HG02763 (cell line): ENCODE results near the gene RPTOR.

ENCODE experiments used
- ATAC-seq: cut with Tn5 transposase; IDR thresholded peaks from one replicate; pipeline ENCODE4 v1.9.1; 2021; ENCODE audit warnings: mild to moderate bottlenecking, moderate library complexity; ENCODE audit not compliant: unreplicated experiment

The RPTOR gene

DNA sequence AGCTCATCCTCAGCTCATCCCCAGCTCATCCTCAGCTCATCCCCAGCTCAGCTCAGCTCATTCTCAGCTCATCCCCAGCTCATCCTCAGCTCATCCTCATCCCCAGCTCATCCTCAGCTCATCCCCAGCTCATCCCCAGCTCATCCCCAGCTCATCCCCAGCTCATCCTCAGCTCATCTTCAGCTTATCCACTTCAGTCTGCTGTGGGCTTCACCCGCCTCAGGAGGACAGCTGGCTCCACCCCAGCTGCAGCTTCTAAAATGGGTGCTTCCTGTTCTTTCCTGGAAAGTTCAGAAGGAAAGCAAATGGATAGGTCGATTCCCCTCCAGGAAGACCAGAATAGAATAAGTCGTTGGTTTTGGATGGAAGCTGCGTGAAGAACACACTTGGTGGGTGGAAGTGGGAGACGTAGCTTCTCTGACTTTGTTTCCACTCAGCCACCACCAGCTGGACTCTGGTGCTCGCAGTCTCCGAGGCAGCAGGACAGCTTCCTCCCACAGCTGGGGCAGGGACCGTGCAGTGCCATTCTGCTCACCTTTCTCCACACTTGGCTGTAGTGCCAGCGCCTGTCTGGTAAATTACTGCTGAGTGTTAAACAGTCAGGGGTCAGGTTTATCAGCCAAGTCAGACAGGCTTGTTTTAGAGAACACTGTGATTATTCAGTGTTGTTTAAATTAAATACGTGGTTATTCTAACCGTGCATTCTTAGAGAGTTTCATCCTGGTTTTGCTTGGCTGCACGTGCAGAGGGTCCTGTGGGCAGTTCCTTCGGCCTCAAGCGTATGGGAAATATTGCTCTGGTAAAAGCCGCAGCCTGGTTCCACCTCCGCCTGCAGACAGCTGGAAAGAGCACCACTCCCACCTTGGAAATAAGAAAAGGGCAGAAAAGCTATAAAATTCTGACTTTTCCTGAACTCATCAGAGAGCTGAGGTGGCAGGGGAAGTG is 386.0 kb downstream of the RPTOR start:
- no peak for ATAC-seq

DNA sequence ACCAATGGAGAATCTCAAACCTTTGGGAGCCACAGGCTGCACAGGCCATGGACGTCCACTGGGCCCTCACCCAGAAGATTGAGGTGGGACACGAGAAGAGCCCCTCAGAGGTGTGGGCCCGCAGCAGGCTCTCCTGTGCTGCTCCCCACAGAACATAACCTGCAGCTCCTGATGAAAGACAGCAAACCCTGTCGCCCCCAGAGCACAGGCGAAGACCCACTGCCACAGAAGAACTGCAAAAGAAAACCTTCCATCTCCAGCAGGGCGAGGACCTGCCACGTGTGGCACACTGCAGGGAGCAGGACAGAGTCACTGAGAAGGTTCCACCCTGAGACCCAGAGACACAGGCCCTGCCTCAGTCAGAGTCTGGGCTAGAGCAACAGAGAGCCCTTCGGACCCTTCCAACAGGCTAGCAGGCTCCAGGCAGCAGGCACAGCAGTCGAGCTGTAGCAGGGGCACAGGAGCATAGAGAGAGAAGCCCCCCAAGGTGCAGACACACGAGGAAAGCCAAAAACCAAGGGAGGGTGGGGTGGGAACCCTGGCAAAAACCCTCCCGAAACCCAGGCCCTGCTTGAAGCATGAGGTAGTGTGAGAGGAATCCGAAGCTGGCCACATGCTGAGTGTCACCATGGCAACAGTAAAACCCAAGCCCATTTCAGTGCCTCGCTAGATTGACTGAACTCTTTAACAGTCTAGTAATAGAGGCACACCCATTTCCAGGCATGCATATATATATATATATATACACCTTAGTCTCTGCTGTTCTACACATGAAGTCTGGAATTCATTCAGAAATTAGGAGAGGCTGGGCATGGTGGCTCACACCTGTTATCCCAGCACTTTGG is 387.0 kb downstream of the RPTOR start:
- ATAC-seq, result no peak

DNA sequence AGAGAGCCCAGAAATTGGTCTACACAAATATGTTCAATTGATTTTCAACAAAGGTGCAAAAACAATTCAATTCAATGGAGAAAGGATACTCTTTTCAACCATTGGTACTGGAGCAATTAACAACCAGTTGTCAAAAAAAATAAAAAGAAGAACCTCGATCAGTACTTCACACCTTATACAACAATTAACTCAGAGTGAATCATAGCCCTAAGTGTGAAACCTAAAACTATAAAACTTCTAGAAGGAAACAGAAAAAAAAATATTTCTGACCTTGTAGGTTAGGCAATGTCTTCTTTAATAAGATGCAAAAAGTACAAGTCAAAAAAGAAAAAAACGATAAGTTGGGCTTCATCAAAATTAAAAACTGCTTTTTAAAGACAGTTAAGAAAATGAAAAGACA is 390.9 kb downstream of the RPTOR start:
- ATAC-seq, result no peak

DNA sequence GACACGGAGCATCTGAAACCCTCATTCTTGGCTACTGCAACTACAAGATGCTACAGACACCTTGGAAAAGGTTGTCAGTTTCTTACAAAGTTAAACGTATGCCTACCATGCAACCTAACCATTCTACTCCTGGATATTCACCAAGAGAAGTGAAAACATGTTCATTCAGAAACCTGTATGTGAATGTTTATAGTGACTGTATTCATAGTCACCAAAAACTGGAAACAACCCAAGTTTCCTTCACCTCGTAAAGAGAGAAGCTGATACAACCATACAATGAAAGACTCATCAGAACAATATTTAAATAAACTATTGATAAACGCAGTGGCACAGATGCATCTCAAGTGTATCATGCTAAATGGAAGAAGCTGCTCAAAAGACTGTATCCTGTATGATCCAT is 391.6 kb downstream of the RPTOR start:
- ATAC-seq, result no peak

DNA sequence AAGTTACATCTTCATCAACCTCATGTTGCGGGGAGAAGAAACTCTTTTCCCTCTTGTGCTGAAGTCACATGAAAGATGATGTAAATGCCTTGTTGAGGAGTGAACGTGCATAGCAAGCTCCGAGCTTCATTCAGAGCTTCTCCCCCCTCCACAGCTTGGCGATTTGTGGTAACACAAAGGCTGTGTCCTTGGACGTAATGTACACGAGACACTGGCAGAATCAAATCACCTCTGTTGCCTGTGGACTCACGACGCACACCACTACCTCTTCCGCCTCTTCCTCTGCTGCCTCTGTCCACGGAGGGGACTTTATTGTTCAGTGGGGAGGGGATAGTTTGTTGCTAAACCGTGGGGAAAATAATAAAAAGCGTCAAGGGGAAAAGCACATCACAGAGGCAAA is 392.1 kb downstream of the RPTOR start:
- ATAC-seq, result no peak

DNA sequence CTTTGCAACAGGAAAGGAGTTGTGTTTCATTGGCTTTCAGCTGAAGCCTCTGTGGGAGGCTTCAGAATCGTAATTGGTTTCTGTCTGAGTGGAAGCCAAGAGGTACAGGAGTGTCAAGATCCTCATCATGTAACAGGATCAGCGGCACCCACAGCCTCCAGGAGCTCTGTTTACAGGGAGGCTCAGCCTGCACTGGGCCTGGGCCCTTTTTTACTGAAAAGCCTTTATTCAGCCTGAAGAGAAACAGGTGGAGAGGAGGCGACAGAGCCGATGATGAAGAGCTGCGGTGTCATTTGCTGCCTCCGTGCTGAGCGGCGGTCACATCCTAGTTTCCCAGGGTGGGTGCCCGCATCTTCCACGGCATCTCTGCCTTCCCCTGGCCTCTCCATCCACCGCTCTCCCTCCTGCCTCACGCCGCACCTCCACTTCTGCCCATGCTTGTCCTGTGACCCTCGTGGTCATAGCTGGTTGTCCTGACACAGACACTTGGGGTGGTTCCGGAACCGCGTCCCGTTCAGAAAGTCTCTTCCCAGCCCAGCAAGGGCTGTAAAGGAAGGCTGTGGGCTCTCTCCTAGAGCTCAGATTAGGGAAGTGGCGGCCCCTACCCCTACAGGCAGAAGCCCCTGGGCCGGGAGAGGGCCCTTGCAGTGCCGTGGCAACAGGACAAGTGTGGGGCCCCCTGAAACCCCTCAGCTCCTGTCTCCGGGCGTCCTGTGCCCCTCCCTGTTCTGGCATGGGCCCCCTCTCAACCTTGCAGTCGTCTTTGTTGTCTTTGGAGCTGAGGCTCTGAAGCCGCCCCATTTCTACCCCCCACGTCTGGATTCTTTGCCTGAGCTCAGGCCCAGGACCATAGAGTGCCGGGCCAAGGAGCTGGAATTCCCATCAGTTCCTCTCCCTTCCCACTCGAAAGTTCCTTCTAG is 393.1 kb downstream of the RPTOR start:
- no peak for ATAC-seq

DNA sequence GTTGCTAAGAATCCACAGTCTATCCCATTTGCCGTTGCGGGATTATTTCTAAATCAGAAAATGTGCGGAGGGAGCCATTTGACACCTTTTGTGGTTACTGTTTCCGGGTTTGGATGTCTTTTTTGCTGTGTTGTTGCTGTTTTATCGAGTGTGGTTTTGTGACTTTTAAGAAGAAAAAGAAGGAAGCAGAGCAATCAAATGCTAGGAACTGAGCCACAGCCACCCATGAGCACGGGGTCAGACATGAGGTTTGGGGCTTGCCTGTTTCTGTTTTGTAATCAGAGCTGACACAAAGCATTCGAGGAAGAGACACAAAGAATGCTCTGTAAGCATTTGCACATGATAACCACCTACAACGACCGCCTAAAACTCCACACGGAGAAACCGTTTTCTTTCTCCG is 393.9 kb downstream of the RPTOR start:
- no peak for ATAC-seq

DNA sequence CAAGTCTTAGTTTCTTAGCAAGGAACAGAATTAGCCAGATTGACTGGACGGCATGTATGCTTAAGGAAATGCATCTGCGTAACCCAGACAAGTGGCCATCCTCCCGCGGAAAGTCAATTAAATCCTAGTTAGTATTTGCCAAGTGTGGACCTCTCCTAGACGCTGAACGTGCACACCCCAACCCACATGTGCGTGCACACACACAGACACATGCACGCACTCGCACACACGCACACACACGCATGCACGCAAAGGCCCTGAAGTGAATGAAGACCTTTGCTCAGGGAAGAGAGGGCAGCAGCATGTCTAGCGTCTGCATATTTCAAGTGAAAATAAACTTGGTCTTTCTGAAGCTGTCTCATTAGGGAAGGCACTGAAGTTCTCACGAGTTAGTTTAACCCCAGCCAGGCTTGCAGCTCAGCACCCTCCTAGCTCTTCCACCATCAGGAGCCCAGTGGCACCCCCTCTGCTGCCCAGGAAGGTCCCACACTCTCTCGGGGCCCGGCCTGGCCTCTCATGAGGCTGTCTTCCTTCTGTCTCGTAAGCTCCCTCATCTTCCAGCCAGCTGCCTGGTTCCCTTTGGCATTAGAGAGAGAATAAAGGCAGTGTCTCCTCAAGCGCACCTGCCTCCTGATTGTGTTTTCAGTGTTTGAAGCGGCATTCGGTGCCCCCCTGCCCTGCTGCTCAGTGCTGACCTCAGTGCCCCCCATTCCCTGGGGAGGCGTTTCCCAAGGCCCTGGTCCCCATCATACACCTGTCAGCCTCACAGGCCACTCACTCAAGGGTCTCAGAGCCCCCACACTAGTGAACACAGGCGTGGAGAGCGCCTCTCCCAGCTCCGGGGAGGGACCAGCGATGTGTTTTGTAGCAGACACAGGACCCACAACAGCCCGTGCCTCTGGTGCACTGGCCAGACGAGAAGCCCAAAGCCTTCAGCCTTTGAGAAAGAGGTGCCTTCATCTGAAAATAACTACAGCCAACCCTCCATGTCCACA is 394.8 kb downstream of the RPTOR start:
- no peak for ATAC-seq

DNA sequence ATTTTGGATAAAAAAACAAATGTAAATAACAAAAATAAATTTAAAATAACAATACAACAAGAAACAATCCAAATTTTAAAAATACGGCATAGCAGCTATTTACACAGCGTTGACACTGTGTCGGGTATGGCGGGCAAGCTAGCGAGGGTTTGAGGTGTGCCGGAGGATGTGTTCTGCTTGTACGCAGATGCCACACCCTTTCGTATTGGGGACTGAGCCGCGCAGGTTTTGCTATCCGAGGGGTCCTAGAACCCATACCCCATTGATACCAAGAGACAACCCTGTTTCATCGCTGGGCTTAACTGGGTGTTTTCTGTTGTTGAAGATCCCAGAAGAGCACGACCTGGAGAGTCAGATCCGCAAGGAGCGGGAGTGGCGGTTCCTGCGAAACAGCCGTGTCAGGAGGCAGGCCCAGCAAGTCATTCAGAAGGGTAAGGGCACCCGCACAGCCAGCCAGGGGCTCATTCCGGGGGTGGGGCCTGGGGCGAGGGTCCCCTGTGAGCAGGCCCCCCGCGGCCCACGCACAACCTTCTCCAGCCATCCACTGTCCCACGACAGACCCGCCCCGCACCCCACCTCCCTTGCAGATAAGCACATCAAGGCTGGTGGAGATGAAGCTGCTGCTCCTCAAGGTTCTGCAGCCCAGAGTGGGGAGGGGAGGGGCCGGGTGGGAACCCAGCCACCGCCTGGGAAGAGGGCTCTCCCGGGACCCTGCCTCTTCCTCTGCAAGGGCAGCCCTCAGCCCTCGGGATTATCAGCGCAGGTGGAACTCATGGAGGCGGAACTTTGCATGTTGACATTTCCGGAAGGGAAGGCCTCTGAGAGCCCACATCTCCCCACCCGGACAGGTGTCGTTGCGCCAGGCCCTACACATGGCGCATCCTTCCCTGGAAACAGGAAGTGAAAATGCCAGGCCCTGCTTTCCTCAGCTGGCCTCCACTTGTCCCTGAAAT is 395.8 kb downstream of the RPTOR start:
- ATAC-seq, result no peak

DNA sequence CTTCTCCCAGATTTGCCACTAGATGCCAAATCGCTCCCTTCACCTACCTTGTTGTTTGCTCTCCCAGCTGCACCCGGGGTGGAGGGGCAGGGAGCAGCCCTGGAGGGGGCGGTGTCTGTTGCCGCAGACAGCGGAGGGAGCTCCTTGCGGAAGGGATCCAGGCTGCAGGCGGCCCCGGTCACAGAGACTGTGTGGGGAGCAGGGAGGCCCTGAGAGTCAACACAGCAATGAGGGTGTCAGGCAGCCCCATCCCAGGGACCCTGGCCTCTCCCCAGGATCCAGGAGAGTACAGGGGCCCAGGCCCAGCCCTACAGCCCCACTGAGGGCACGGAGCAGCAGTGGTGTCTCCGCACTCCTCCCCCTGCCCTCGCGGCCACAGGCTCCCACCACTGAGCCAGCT is 396.5 kb downstream of the RPTOR start:
- no peak for ATAC-seq

DNA sequence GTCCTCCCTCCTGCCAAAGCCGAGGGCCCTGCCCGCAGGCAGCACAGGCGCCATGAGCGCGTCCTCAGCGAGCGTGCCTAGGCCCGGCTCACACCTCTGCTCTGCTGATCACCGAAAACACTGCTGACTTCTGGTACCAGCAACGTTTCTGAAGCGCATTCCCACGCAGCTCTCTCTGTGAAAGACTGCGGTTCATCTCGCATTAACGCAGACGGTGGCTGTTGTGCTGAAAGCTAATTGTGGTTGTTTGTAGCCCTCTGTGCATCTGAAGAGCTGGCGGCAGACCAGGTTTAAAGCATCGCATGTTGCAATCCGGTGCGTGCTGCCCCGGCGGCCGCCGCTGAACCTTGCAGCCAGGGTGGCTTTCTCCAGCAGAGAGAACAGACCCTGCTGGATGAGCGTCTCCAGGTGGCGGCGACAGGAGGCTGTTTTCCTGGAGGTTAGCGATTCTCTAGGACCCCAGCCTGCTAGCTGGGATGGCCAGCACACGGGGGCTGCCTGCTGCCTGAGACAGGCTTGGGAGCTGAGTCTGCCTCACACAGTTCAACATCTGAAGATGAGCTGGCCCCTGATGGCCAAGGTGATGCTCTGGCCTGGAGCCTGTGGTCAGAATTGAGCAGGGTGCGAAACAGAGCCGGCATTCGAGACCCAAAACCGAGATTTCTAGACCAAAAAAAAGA is 397.2 kb downstream of the RPTOR start:
- ATAC-seq, result no peak

DNA sequence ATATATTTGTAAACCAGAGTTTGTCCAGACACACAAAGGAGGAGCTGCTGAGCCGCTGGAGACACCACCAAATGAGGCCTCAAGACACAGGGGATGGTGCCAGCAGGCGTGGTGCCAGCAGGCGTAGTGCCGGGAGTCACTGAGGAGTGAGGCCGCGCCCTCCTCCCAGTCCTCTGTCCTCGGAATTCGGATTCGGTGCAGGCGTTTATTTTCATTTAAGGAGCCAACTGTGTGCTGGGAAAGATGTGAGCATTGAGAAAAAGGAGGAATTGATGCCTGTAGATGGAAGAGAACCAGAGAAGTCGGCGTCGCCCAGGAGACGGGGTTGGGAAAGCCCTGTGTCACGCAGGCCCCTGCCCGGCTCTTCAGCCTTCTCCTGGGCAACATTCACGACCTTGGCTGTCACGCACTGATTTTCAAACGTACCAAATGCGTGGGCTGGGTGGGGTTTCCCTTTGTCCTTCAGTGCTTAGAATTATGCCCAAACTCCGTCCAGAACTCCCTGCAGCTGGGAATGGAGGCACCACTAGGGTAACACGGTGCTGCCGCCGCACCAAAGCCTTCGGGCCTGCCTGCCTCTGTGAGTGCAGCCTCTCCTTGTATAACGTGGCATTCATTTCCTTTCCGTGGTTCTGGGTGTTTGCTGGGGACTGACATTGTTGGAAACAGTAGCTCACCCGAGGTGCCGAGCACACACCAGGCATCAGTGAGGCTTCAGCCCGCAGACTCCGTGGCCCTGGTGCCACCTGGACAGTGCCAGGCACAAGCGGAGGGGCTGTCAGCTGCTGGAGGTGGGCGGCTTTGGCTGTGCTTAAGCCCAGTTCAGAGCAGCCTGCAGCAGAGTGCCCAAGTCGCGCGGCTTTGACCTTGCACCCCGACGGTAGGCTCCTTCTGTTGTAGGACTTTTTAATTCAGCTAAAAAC is 398.0 kb downstream of the RPTOR start:
- ATAC-seq, result no peak

DNA sequence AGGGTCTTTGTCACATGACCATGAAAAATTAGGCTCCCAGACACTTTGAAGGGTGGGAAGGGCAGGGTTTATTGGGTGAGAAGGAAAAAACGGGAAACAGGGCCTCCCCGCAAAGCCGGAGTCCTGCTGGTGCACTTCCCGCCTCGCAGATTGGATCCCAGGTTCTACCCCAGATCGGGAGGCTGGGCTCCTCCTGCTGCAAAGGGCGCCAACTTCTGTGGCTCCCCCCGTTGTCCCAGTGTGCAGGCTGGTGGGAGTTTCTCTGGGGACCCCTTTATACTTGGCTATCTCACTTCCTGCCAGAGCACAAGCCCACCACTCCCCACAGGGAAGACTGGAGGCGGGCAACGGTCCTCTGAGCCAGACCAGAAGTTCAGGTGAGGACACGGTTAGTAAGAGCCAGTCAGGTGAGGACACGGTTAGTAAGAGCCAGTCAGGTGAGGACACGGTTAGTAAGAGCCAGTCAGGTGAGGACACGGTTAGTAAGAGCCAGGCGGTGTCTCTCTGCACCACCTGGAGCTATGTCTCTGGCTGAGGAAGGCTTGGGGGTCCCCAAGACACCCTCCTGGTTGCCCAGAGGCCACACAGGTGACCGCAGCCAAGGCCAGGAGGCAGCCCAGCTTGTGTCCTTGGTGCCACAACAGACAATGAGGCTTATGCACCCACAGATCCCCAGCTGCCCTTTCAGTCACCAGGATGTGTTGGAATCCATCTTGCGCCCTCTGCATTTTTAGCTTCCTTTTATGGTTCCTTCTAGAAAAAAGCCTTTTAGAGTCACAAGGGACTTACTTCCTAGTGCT is 398.9 kb downstream of the RPTOR start:
- no peak for ATAC-seq

DNA sequence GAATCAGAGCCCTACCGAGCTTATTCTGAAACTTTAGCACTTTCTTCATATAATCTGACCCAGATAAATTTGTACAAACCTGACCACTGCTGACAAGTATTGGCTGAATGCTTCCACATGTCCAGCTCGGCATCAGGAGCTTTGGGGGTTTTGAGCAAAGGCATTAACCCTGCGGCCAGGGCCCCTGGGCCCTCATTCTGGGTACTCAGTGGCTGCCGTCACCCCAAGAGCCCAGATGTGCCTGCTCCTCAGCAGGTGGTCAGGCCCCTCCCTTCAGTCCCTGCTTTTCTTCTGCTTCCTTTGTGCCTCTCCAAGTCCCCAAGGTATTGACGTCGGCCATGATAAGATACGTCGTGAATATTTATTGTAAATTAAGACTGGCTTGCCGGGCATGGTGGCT is 399.7 kb downstream of the RPTOR start:
- no peak for ATAC-seq

DNA sequence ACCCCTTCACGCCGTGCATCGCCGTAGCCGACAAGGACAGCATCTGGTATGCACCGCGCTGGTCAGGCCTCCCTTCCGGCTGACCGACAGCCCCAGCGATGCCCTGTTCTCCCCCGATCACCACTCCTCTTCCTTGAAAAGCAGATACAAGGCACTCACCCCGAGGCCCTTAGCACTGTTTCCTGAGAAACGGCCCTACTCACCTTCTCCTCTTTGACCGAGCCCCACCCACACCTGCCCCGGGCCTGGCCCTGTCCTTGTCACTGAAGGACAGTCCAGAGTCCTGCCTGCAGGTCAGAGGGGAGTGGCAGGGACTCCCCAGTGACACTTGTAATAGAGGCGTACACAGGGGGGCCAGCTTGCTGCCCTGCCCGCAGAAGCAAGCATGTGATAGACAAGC is 401.1 kb downstream of the RPTOR start:
- ATAC-seq, result no peak

DNA sequence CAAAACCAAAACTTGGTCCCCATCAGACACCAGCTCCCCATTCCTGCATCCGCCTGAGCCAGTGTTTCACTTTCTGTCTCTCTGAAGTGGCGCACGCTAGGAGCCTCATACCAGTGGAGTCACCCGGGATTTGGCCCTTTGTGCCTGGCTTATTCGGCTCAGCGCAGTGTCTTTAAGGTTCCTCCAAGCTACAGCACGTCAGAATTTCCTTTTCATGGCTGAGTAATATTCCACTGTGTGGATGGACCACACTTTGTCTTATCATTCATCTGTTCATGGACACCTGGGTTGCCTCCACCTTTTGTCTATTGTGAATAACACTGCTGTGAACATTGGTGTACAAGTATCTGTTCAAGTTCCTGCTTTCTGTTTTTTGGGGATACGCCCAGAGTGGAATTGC is 401.8 kb downstream of the RPTOR start:
- no peak for ATAC-seq
